Smooth muscle cell (in vitro differentiated cells): ENCODE results near the gene ABHD13. TPM values are rescaled to one million over a fixed set of nuclear protein-coding genes. Genes with fewer than 3 reads are reported as not detected.

Experiments
- DNase-seq: peaks from one replicate; lab custom pipeline; 2025; ENCODE audit not compliant: unreplicated experiment; lab: John Stamatoyannopoulos, UW
- H2AFZ ChIP-seq: fragments of 200-600 bp; sonication (generic); 2 replicates; pipeline ENCODE4 v1.6.0; 2016; ENCODE audit warnings: antibody characterized with exemption, low read depth, mild to moderate bottlenecking
- H3F3A ChIP-seq: fragments of 200-600 bp; sonication (generic); 2 replicates; pipeline ENCODE4 v1.6.0; 2017; ENCODE audit warnings: antibody characterized with exemption, low read depth
- H3K27ac ChIP-seq: fragments of 200-600 bp; sonication (generic); 2 replicates; pipeline ENCODE4 v1.5.1; 2016; ENCODE audit warnings: low read depth, mild to moderate bottlenecking
- H3K27me3 ChIP-seq: fragments of 200-600 bp; sonication (generic); 2 replicates; pipeline ENCODE4 v1.6.1; 2016; ENCODE audit warnings: low read depth, mild to moderate bottlenecking
- H3K36me3 ChIP-seq: fragments of 200-600 bp; sonication (generic); 2 replicates; pipeline ENCODE4 v1.5.1; 2016; ENCODE audit warnings: low read depth
- H3K4me1 ChIP-seq: fragments of 200-600 bp; sonication (generic); 2 replicates; pipeline ENCODE4 v1.5.1; 2016; ENCODE audit warnings: low read depth
- H3K4me2 ChIP-seq: fragments of 200-600 bp; sonication (generic); 2 replicates; pipeline ENCODE4 v1.6.0; 2016; ENCODE audit warnings: mild to moderate bottlenecking
- H3K4me3 ChIP-seq: fragments of 200-600 bp; sonication (generic); 2 replicates; pipeline ENCODE4 v1.5.1; 2016; ENCODE audit warnings: mild to moderate bottlenecking
- H3K79me2 ChIP-seq: fragments of 200-600 bp; sonication (generic); 2 replicates; pipeline ENCODE4 v1.6.0; 2016; ENCODE audit warnings: low read depth, mild to moderate bottlenecking
- H3K9ac ChIP-seq: fragments of 200-600 bp; sonication (generic); 2 replicates; pipeline ENCODE4 v1.6.0; 2016; ENCODE audit warnings: low read depth
- H3K9me3 ChIP-seq: fragments of 200-600 bp; sonication (generic); replicated peaks from 2 replicates; pipeline ENCODE4 v1.5.1; 2016; ENCODE audit warnings: low read depth
- H4K20me1 ChIP-seq: fragments of 200-600 bp; sonication (generic); 2 replicates; pipeline ENCODE4 v1.6.0; 2016; ENCODE audit warnings: low read depth
- WGBS: methylation state at CpG from one replicate; pipeline ENCODE4 v1.1.7; 2016; ENCODE audit warnings: low lambda C conversion rate; 5-methylcytosine and 5-hydroxymethylcytosine counted together
- polyA plus RNA-seq: library from polyadenylated mRNA; unstranded; fragments of >200 nt; fragmentation: Nextera tagmentation; extraction: Ambion mirVana; gene quantifications from 2 replicates; pipeline ENCODE4 v1.2.1, GENCODE V29; 2016
- total RNA-seq: library from RNA; depleted of rRNA; stranded (reverse); fragments of >200 nt; gene quantifications from 2 replicates; pipeline ENCODE4 v1.2.3, GENCODE V29; 2014
- TF ChIP-seq, protein P1 (sequence below): fragments of 200-600 bp; sonication (generic); IDR thresholded peaks from 2 replicates; pipeline ENCODE4 v1.5.1; 2017; ENCODE audit warnings: borderline replicate concordance, mild to moderate bottlenecking, antibody characterized with exemption; ENCODE audit not compliant: insufficient read depth, poor library complexity, severe bottlenecking

The ABHD13 gene
- total and polyA plus RNA-seq, 2 experiments from 2014 or later = 7.9 to 14.1 TPM

- no peak for DNase-seq
- H3K36me3 ChIP-seq = no peaks in the 10 kb centered on the region
- no peak overlapping the region for H3K4me3 ChIP-seq
- no peak overlapping the region for H3K4me2 ChIP-seq
- H3K79me2 ChIP-seq = no peaks in the 10 kb centered on the region
- H3K4me1 ChIP-seq = no peaks in the 10 kb centered on the region
- no peak overlapping the region for H3K27ac ChIP-seq
- 94% methylated on average over 5 of the region's 5 CpGs for WGBS
- no peaks in the 10 kb centered on the region for H3F3A ChIP-seq
- no peak overlapping the region for H3K9ac ChIP-seq
- H3K9me3 ChIP-seq = no peaks in the 10 kb centered on the region
- no peaks in the 10 kb centered on the region for H3K27me3 ChIP-seq
- no peak overlapping the region for H2AFZ ChIP-seq
- TF ChIP-seq, protein P1, sequence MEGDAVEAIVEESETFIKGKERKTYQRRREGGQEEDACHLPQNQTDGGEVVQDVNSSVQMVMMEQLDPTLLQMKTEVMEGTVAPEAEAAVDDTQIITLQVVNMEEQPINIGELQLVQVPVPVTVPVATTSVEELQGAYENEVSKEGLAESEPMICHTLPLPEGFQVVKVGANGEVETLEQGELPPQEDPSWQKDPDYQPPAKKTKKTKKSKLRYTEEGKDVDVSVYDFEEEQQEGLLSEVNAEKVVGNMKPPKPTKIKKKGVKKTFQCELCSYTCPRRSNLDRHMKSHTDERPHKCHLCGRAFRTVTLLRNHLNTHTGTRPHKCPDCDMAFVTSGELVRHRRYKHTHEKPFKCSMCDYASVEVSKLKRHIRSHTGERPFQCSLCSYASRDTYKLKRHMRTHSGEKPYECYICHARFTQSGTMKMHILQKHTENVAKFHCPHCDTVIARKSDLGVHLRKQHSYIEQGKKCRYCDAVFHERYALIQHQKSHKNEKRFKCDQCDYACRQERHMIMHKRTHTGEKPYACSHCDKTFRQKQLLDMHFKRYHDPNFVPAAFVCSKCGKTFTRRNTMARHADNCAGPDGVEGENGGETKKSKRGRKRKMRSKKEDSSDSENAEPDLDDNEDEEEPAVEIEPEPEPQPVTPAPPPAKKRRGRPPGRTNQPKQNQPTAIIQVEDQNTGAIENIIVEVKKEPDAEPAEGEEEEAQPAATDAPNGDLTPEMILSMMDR = no peak
- H4K20me1 ChIP-seq = no peaks in the 10 kb centered on the region
These were observed 22.3 kb upstream of the ABHD13 start for GRCh38 chr13:108195861-108196260.

DNA sequence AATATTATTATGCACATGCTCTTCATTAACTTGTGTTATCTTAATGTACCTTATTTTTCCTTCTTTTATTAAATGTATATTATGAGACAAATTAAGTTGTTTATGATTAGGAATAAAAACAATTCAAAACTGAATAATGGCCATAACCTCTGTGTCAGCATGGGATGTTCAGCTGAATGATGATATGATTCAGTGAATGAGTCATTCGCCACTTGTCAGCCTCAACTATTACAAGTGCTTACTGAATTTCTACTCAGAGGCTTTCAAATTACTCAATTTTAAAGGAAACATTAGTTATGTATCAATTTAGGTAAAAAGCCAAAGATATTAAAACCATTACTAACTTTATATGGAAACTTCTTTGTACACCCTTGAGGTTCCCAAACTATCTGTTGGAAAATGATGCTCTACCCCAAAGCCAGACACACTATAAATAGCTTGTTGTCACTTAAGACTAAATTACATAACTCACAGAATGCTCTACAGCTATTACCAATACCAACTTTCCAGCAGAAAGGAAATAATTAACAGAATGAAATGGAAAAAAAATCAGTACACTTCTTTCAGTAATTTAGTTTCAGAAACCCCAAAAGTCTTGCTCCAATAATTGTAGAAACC, 17.3 kb upstream of the ABHD13 start:
- TF ChIP-seq, protein P1 = no peak
- H3K4me1 ChIP-seq = no peaks in the 10 kb centered on the region
- H3K9me3 ChIP-seq = no peaks in the 10 kb centered on the region
- no peak overlapping the region for H3K4me2 ChIP-seq
- no peaks in the 10 kb centered on the region for H3K27me3 ChIP-seq
- WGBS = 79% methylated on average over 1 of the region's 1 CpG
- no peaks in the 10 kb centered on the region for H3F3A ChIP-seq
- no peaks in the 10 kb centered on the region for H4K20me1 ChIP-seq
- H3K27ac ChIP-seq = no peak overlapping the region
- no peaks in the 10 kb centered on the region for H3K79me2 ChIP-seq
- no peak overlapping the region for H2AFZ ChIP-seq
- H3K4me3 ChIP-seq = no peak overlapping the region
- H3K9ac ChIP-seq = no peak overlapping the region
- H3K36me3 ChIP-seq = no peaks in the 10 kb centered on the region
- no peak for DNase-seq

DNA sequence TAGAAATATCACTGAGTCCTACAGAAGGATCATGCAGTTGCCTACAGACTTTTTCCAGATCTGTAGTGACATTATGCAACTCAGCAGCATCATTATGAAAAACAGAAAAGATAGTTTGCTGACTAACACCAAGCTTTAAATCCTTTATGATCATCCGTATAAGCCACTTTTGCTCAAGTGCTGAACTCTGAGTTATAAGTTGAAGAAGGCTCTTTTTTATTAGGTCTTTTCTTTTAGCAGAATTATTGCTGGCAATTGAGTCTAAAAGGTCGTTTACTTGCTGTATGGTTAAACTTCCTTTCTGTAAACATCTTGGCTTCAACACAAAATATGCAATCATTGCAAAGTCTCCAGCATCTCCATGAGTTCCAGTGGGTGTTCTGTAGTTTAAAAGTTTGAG, 7.6 kb upstream of the ABHD13 start:
- no peak overlapping the region for H3K9ac ChIP-seq
- no peaks in the 10 kb centered on the region for H3K9me3 ChIP-seq
- 62% methylated on average over 2 of the region's 2 CpGs for WGBS
- no peaks in the 10 kb centered on the region for H3K27me3 ChIP-seq
- no peak for DNase-seq
- peaks cover 14% of the 10 kb centered on the region for H3K36me3 ChIP-seq
- TF ChIP-seq, protein P1 = no peak
- no peak overlapping the region for H3K4me2 ChIP-seq
- peaks cover 8% of the 10 kb centered on the region for H3K79me2 ChIP-seq
- no peak overlapping the region for H2AFZ ChIP-seq
- H4K20me1 ChIP-seq = no peaks in the 10 kb centered on the region
- H3F3A ChIP-seq = peaks cover under 1% of the 10 kb centered on the region
- H3K4me1 ChIP-seq = peaks cover 12% of the 10 kb centered on the region
- no peak overlapping the region for H3K27ac ChIP-seq
- no peak overlapping the region for H3K4me3 ChIP-seq

- no peak overlapping the region for H3K9ac ChIP-seq
- peaks cover 23% of the 10 kb centered on the region for H3K4me1 ChIP-seq
- WGBS = 86% methylated on average over 4 of the region's 4 CpGs
- H3K27ac ChIP-seq = no peak overlapping the region
- H3K4me3 ChIP-seq = no peak overlapping the region
- peaks cover 14% of the 10 kb centered on the region for H3K36me3 ChIP-seq
- peaks cover 26% of the 10 kb centered on the region for H3K79me2 ChIP-seq
- H3K27me3 ChIP-seq = no peaks in the 10 kb centered on the region
- H2AFZ ChIP-seq = no peak overlapping the region
- H3K4me2 ChIP-seq = no peak overlapping the region
- TF ChIP-seq, protein P1 = no peak
- peaks cover 7% of the 10 kb centered on the region for H3F3A ChIP-seq
- no peak for DNase-seq
- H4K20me1 ChIP-seq = no peaks in the 10 kb centered on the region
- no peaks in the 10 kb centered on the region for H3K9me3 ChIP-seq
These were observed 5.3 kb upstream of the ABHD13 start for GRCh38 chr13:108212886-108213285.
